Measurements from ENCODE around the gene SKAP1.
"Not testable (repeated sequence)": the region's sequence is repeated elsewhere in the genome, so short reads cannot be mapped to it uniquely, and the experiment has no call there.

DNA sequence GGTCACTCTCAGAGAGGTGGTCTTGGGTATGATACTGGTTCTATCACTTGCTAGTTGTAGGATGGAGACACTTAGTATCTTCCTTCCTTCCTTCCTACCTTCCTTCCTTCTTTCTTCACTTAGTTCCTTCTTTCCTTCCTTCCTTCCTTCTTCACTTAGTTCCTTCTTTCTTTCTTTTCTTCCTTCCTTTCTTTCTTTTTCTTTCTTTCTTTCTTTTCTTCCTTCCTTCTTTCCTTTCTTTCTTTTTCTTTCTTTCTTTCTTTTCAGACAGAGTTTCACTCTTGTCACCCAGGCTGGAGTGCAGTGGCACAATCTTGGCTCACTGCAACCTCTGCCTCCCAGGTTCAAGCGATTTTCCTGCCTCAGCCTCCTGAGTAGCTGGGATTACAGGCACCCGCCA, 92.1 kb downstream of the SKAP1 start:
- TF ChIP-seq, protein P1, sequence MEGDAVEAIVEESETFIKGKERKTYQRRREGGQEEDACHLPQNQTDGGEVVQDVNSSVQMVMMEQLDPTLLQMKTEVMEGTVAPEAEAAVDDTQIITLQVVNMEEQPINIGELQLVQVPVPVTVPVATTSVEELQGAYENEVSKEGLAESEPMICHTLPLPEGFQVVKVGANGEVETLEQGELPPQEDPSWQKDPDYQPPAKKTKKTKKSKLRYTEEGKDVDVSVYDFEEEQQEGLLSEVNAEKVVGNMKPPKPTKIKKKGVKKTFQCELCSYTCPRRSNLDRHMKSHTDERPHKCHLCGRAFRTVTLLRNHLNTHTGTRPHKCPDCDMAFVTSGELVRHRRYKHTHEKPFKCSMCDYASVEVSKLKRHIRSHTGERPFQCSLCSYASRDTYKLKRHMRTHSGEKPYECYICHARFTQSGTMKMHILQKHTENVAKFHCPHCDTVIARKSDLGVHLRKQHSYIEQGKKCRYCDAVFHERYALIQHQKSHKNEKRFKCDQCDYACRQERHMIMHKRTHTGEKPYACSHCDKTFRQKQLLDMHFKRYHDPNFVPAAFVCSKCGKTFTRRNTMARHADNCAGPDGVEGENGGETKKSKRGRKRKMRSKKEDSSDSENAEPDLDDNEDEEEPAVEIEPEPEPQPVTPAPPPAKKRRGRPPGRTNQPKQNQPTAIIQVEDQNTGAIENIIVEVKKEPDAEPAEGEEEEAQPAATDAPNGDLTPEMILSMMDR (conservative IDR thresholded peaks at IDR 0.05; ENCODE audit: low read length) = not testable (repeated sequence)
- TF ChIP-seq EZH2phosphoT487 (IDR thresholded peaks at IDR 0.05; ENCODE audit: borderline replicate concordance) = not testable (repeated sequence)
